Activated naive CD4-positive, alpha-beta T cell treated with anti-CD3 and anti-CD28 coated beads for 36 hours (primary cell): Measurements from ENCODE around the gene CRYBB1. TPM values are rescaled to one million over a fixed set of nuclear protein-coding genes. Genes with fewer than 3 reads are reported as not detected.
A peak's percentile ranks its signal among the peaks of the same experiment; 100 is the strongest.

ENCODE experiments used
- CTCF ChIA-PET: fragments of 350-600 bp; sonication (Branson Sonifier 250); formaldehyde crosslinking; loops from one replicate; lab custom pipeline; 2021; ENCODE audit warnings: antibody characterized with exemption; lab: Charles Lee
- DNase-seq: peaks from one replicate; pipeline ENCODE4 v3.0.0-alpha.2; 2020
- H3K27ac Mint-ChIP-seq: one replicate; pipeline ENCODE4 v1.8.0; 2021; ENCODE audit warnings: mild to moderate bottlenecking, mixed read lengths
- H3K27me3 Mint-ChIP-seq: one replicate; pipeline ENCODE4 v1.8.0; 2021; ENCODE audit warnings: low read depth, mixed read lengths
- H3K36me3 Mint-ChIP-seq: one replicate; pipeline ENCODE4 v1.8.0; 2021; ENCODE audit warnings: low read depth, mixed read lengths
- H3K4me1 Mint-ChIP-seq: one replicate; pipeline ENCODE4 v1.8.0; 2021; ENCODE audit warnings: low read depth, mixed read lengths
- H3K4me3 Mint-ChIP-seq: one replicate; pipeline ENCODE4 v1.8.0; 2021; ENCODE audit warnings: mild to moderate bottlenecking, moderate library complexity, mixed read lengths
- H3K9me3 Mint-ChIP-seq: one replicate; pipeline ENCODE4 v1.8.0; 2021; ENCODE audit warnings: mixed read lengths
- intact Hi-C: fragments of 100-400 bp; cut with micrococcal nuclease; formaldehyde crosslinking; loops from one replicate; pipeline ENCODE4 v1.15.1; 2023
- total RNA-seq, 2 experiments: library from RNA; stranded (reverse); gene quantifications; one replicate each; pipeline ENCODE4 v1.2.3, GENCODE V29; 2021

CRYBB1 gene
- total RNA-seq, 2 experiments from 2014 or later, result not detected

- Mint-ChIP-seq H3K4me3 (no peak overlapping the region), H3K27me3 (no peaks in the 10 kb centered on the region), H3K9me3 (no peaks in the 10 kb centered on the region), H3K36me3 (peaks cover under 1% of the 10 kb centered on the region), H3K4me1 (peaks cover 39% of the 10 kb centered on the region), H3K27ac (no peak overlapping the region)
- intact Hi-C loops, result no loop called here
- no peak for DNase-seq
- CTCF ChIA-PET, result no interaction called here
These were observed 36.1 kb downstream of the CRYBB1 start for GRCh38 chr22:26581633-26582168.

GRCh38 chr22:26581026-26581425 lies 36.8 kb downstream of the CRYBB1 start:
- peaks cover 38% of the 10 kb centered on the region for H3K4me1 Mint-ChIP-seq
- intact Hi-C loops, result no loop called here

DNA sequence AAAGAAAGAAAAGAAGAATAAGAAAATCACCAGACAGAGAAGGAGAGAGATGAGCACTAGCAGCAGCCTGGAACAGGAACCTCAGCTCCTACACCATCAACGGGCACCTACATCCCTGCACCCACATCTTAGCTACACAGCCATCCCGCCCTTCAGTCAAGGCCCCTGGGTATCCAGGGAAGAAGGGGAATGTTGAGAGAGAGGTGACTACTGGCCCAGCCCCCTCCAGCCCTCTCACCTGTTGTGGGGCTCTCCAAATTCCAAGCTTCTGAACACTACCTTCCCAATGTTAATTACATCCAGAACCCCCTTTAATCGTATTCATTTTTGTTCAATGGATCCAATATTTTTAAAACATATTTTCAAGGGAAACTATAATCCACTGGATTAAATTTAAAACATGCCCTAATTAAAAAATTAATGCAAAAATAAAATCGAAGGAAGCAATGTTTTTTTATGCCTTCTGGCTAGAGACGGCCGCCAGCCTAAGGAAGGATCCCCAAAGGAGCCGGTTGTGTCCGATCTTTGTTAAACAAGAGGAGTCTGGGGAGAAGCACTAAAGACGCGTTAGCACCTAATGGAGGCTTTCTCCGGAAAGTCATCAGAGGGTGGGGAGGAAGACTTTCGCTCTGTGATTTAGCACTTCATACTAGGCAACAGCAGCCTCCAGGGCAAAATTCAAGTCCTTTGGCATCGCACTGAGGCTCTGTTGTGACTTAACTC lies 37.4 kb downstream of the CRYBB1 start:
- Mint-ChIP-seq H3K9me3 (no peaks in the 10 kb centered on the region), H3K4me1 (peaks cover 36% of the 10 kb centered on the region), H3K27me3 (no peaks in the 10 kb centered on the region), H3K27ac (peak overlapping the region; percentile 78), H3K36me3 (peaks cover 4% of the 10 kb centered on the region), H3K4me3 (peak overlapping the region; percentile 57)
- DNase-seq, result no peak
- CTCF ChIA-PET, result interaction anchor here (1.9 kb wide), 1 partner anchor 44 kb away, joined by 4 read pairs; no protein-coding TSS in a partner anchor
- intact Hi-C loops, result no loop called here

More at GRCh38 chr22:26581026-26581425, 36.8 kb downstream of the CRYBB1 start:
- Mint-ChIP-seq H3K4me3 (no peak overlapping the region), H3K27ac (no peak overlapping the region), H3K9me3 (no peaks in the 10 kb centered on the region), H3K27me3 (no peaks in the 10 kb centered on the region), H3K36me3 (peaks cover 4% of the 10 kb centered on the region)
- no peak for DNase-seq
- CTCF ChIA-PET, result no interaction called here

DNA sequence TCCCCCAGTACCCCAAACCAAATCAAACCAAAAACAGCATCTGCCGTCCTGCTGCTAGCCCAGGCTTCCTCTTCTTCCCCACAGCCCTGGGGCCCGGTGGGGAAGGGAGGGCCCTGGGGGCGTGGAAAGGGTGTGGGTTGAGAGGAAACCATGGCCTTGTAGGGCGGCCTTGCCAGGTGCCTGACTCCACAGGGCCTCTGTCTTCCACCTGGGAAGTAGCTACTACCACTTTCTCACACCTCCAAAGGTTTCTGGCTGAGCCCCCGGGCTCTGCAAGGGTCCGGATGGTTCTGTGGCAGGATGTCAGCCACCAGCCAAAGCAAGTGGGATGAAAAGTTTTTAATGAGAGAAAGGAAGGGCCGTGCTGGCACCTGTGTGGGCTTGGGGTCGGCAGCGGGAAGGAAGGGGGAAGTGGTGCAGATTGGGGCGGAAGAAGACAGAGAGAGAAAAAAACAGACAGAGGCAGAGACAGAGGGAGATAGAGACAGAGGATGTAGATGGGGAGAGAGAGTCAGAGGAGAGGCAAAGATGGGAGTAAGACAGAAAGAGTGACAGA lies 38.4 kb downstream of the CRYBB1 start:
- H3K9me3 Mint-ChIP-seq, result no peaks in the 10 kb centered on the region
- H3K27me3 Mint-ChIP-seq, result no peaks in the 10 kb centered on the region
- peaks cover 4% of the 10 kb centered on the region for H3K36me3 Mint-ChIP-seq
- H3K4me1 Mint-ChIP-seq, result peaks cover 38% of the 10 kb centered on the region
- peak; percentile 67 for DNase-seq
- CTCF ChIA-PET, result interaction anchor here (1.9 kb wide), 1 partner anchor 45 kb away, joined by 4 read pairs; no protein-coding TSS in a partner anchor
- H3K27ac Mint-ChIP-seq, result peak overlapping the region; percentile 78
- intact Hi-C loops, result loop anchor here (1.0 kb wide), 1 partner anchor 11 kb away; the partner anchor contains the start of gene TPST2
- peak overlapping the region; percentile 57 for H3K4me3 Mint-ChIP-seq

GRCh38 chr22:26577081-26577480 lies 40.7 kb downstream of the CRYBB1 start:
- CTCF ChIA-PET, result interaction anchor here (1.2 kb wide), 1 partner anchor 12 kb away, joined by 3 read pairs; no protein-coding TSS in a partner anchor
- no peaks in the 10 kb centered on the region for H3K27me3 Mint-ChIP-seq
- peaks cover 6% of the 10 kb centered on the region for H3K36me3 Mint-ChIP-seq
- DNase-seq, result no peak
- H3K4me3 Mint-ChIP-seq, result no peak overlapping the region
- no peak overlapping the region for H3K27ac Mint-ChIP-seq
- no peaks in the 10 kb centered on the region for H3K9me3 Mint-ChIP-seq
- intact Hi-C loops, result no loop called here
- H3K4me1 Mint-ChIP-seq, result peaks cover 54% of the 10 kb centered on the region

DNA sequence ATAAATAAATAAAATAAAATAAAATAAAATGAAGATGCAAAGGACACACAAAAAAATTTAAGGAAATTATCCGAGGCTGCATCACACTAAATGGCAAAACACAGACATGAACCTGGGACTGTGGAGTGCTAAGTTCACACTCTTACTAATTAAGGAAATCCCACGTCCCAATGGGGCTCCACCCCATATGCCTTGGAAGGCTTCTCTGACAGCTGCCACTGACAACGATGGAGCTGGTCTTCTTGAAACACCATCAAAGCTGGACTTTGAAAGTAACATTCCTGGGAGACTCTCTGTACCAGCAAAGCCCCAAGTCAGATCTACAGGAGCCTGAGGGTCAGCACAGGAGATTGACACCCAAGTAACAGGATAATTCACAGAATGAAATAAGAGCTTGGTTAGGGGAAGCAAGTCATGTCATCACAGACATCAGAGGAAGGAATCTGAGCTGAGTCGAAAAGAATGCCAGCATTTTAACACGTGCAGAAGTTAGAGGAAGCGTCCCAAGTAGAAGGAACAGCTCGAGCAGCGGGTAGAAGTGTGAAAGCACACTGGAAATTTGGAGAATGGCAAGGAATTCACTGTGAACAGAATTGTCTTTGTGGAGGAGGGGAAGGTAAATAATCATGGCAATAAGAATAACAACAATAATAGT lies 41.7 kb downstream of the CRYBB1 start:
- peaks cover 6% of the 10 kb centered on the region for H3K36me3 Mint-ChIP-seq

DNA sequence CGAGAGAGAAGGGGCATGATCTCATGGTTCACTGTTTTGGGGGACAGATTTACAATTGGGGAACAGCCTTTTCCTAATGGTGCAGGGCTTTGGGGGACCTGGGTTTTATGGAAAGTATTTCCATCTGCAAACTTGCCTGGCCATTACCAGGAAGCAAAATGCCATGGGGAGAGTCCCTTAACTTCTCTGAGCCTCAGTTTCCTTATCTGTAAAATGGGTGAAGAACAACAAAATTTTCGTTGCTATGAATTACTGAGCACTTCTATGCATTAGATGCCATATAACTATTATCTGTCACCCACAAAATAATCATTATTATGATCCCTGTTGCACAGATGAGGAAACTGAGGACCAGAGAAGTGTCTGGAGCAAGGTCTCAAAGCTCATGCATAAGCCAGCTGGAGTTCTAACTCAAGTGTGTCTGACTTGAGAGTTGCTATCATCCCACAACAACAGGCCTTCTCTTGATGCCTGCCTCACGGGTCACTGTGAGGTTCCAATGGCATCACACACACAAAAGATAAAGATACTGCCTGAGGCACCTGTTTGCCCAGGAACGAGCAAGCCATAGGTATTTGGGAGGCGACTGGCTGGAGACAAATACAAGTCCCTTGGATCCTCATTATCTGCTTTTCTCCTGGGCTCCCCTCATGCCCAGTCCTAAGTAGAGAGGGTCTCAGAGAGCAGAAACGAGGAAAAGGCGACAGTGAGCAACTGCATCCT lies 43.7 kb downstream of the CRYBB1 start:
- Mint-ChIP-seq H3K9me3 (no peaks in the 10 kb centered on the region), H3K4me3 (no peak overlapping the region), H3K4me1 (peaks cover 32% of the 10 kb centered on the region), H3K27ac (no peak overlapping the region), H3K27me3 (no peaks in the 10 kb centered on the region), H3K36me3 (peaks cover 6% of the 10 kb centered on the region)
- CTCF ChIA-PET, result no interaction called here
- intact Hi-C loops, result no loop called here
- DNase-seq, result no peak

More for the DNA sequence above, 41.7 kb downstream of the CRYBB1 start:
- Mint-ChIP-seq H3K4me3 (no peak overlapping the region), H3K9me3 (no peaks in the 10 kb centered on the region), H3K4me1 (peaks cover 50% of the 10 kb centered on the region), H3K27me3 (no peaks in the 10 kb centered on the region), H3K27ac (no peak overlapping the region)
- no peak for DNase-seq
- CTCF ChIA-PET, result no interaction called here
- intact Hi-C loops, result no loop called here

DNA sequence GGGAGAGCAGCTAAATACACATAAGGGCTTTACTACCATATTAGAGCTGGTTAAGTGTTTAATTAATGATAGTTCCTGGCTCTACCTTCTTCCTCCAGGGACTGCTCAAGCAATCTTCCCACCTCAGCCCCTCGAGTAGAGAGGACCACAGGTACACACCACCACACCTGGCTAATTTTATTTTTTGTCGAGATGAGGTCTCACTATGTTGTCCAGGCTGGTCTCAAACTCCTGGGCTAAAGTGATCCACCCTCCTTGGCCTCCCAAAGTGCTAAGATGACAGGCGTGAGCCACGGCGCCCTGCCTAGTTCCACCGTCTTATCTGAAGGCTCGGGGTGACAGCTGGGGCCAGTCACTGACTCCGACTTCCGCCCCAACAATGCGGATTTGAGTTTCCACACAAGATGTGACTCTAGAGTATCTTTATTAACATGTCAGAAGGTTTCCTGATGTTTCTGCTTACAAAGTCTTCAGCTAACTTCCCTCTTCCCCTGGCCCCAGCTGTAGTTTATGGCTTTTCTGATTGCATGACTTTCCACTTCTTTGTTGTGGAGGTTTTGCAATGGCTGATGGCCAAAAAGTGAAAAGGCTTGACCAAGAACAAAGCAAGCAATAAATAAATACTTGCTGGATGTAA lies 44.7 kb downstream of the CRYBB1 start:
- H3K27me3 Mint-ChIP-seq, result no peaks in the 10 kb centered on the region
- peaks cover 27% of the 10 kb centered on the region for H3K4me1 Mint-ChIP-seq
- CTCF ChIA-PET, result no interaction called here
- intact Hi-C loops, result no loop called here
- H3K36me3 Mint-ChIP-seq, result peaks cover 6% of the 10 kb centered on the region
- H3K4me3 Mint-ChIP-seq, result no peak overlapping the region
- H3K27ac Mint-ChIP-seq, result no peak overlapping the region
- H3K9me3 Mint-ChIP-seq, result no peaks in the 10 kb centered on the region
- DNase-seq, result peak; percentile 53

- Mint-ChIP-seq H3K4me1 (peaks cover 25% of the 10 kb centered on the region), H3K9me3 (no peaks in the 10 kb centered on the region), H3K27ac (no peak overlapping the region), H3K4me3 (no peak overlapping the region), H3K36me3 (peaks cover 2% of the 10 kb centered on the region), H3K27me3 (no peaks in the 10 kb centered on the region)
- intact Hi-C loops, result no loop called here
- CTCF ChIA-PET, result interaction anchor here (0.6 kb wide), 1 partner anchor 18 kb away, joined by 3 read pairs; no protein-coding TSS in a partner anchor
- no peak for DNase-seq
These were observed 46.8 kb downstream of the CRYBB1 start for GRCh38 chr22:26570864-26571525.

GRCh38 chr22:26570115-26570514 lies 47.7 kb downstream of the CRYBB1 start:
- CTCF ChIA-PET, result interaction anchor here (0.6 kb wide), 1 partner anchor 17 kb away, joined by 3 read pairs; no protein-coding TSS in a partner anchor
- no peaks in the 10 kb centered on the region for H3K27me3 Mint-ChIP-seq
- intact Hi-C loops, result no loop called here
- H3K4me1 Mint-ChIP-seq, result peaks cover 22% of the 10 kb centered on the region
- H3K27ac Mint-ChIP-seq, result no peak overlapping the region
- no peak for DNase-seq
- no peaks in the 10 kb centered on the region for H3K9me3 Mint-ChIP-seq
- peaks cover 2% of the 10 kb centered on the region for H3K36me3 Mint-ChIP-seq
- H3K4me3 Mint-ChIP-seq, result no peak overlapping the region

- no peaks in the 10 kb centered on the region for H3K27me3 Mint-ChIP-seq
- no peaks in the 10 kb centered on the region for H3K9me3 Mint-ChIP-seq
- CTCF ChIA-PET, result no interaction called here
- H3K4me3 Mint-ChIP-seq, result no peak overlapping the region
- no peak for DNase-seq
- peaks cover 4% of the 10 kb centered on the region for H3K36me3 Mint-ChIP-seq
- intact Hi-C loops, result no loop called here
- peaks cover 10% of the 10 kb centered on the region for H3K4me1 Mint-ChIP-seq
- no peak overlapping the region for H3K27ac Mint-ChIP-seq
These were observed 49.6 kb downstream of the CRYBB1 start for GRCh38 chr22:26568207-26568706.
